ENCODE measurements around the gene PLEKHD1. TPM values are rescaled to one million over a fixed set of nuclear protein-coding genes. Genes with fewer than 3 reads are reported as not detected.

Gene PLEKHD1
- total RNA-seq, 1 experiment from 2014 or later = 0.15 TPM

GRCh38 chr14:69479696-69480095 is 4.8 kb upstream of the PLEKHD1 start:
- Histone ChIP-seq H3K36me3 (ENCODE audit: low read depth, low read length) (no peaks in the 10 kb centered on the region), H3K27ac (ENCODE audit: low read length) (no peak overlapping the region), H3K9ac (ENCODE audit: low read length) (no peak overlapping the region), H4K20me1 (ENCODE audit: low read length) (no peaks in the 10 kb centered on the region), H3K4me3 (ENCODE audit: low read length) (no peak overlapping the region), H2AFZ (ENCODE audit: low read length) (no peak overlapping the region), H3K4me2 (ENCODE audit: low read length) (no peak overlapping the region), H3K27me3 (ENCODE audit: low read length) (peaks cover 29% of the 10 kb centered on the region), H3F3A (ENCODE audit: low read length, unreplicated experiment) (no peaks in the 10 kb centered on the region), H3K9me3 (ENCODE audit: low read length) (no peaks in the 10 kb centered on the region), H3K4me1 (ENCODE audit: insufficient read depth, low read length) (peaks cover under 1% of the 10 kb centered on the region; the same call in 1 of the 2 replicates), H3K79me2 (ENCODE audit: low read length) (no peaks in the 10 kb centered on the region), H3K9me2 (replicated peaks; ENCODE audit: low read length) (no peaks in the 10 kb centered on the region)
- ChIA-PET CTCF (interaction anchor here (0.5 kb wide), 1 partner anchor 45 kb away, joined by 4 read pairs; no protein-coding TSS in a partner anchor), POLR2A (ENCODE audit: unreplicated experiment) (no interaction called here)
- no peak for DNase-seq
- no TSS peak for BruUV-seq (replicated peaks)
- no peak for ATAC-seq
- TF ChIP-seq EZH2 (IDR thresholded peaks at IDR 0.05; ENCODE audit: low read length, unreplicated experiment) (no peak), EZH2phosphoT487 (IDR thresholded peaks at IDR 0.05; ENCODE audit: borderline replicate concordance, low read length) (no peak)
- intact Hi-C loops (cut with micrococcal nuclease) = loop anchor here (5.0 kb wide), 1 partner anchor 237 kb away; no protein-coding TSS in a partner anchor

- ATAC-seq = no peak
- H3K27me3 ChIP-seq (ENCODE audit: low read length) = peaks cover 33% of the 10 kb centered on the region
- TF ChIP-seq CTCF (conservative IDR thresholded peaks at IDR 0.05; ENCODE audit: low read depth, low read length) (no peak), EZH2 (IDR thresholded peaks at IDR 0.05; ENCODE audit: low read length, unreplicated experiment) (no peak), EZH2phosphoT487 (IDR thresholded peaks at IDR 0.05; ENCODE audit: borderline replicate concordance, low read length) (no peak)
- no peaks in the 10 kb centered on the region for H4K20me1 ChIP-seq (ENCODE audit: low read length)
- DNase-seq = no peak
- peaks cover 4% of the 10 kb centered on the region; the same call in 1 of the 2 replicates for H3K4me1 ChIP-seq (ENCODE audit: insufficient read depth, low read length)
- no peak overlapping the region for H3K9ac ChIP-seq (ENCODE audit: low read length)
- H3K36me3 ChIP-seq (ENCODE audit: low read depth, low read length) = no peaks in the 10 kb centered on the region
- H3K9me3 ChIP-seq (ENCODE audit: low read length) = no peaks in the 10 kb centered on the region
- no peak overlapping the region for H3K4me3 ChIP-seq (ENCODE audit: low read length)
- H3F3A ChIP-seq (ENCODE audit: low read length, unreplicated experiment) = no peaks in the 10 kb centered on the region
- CTCF ChIA-PET = interaction anchor here (0.5 kb wide), 1 partner anchor 45 kb away, joined by 4 read pairs; no protein-coding TSS in a partner anchor
- H3K79me2 ChIP-seq (ENCODE audit: low read length) = no peaks in the 10 kb centered on the region
- H3K9me2 ChIP-seq (replicated peaks; ENCODE audit: low read length) = no peaks in the 10 kb centered on the region
- no peak overlapping the region for H2AFZ ChIP-seq (ENCODE audit: low read length)
- intact Hi-C loops (cut with micrococcal nuclease) = no loop called here
- POLR2A ChIA-PET (ENCODE audit: unreplicated experiment) = no interaction called here
- H3K27ac ChIP-seq (ENCODE audit: low read length) = no peak overlapping the region
- BruUV-seq (replicated peaks) = no TSS peak
- no peak overlapping the region for H3K4me2 ChIP-seq (ENCODE audit: low read length)
These were observed 4.4 kb upstream of the PLEKHD1 start for GRCh38 chr14:69480136-69480535.

- POLR2A ChIA-PET (ENCODE audit: unreplicated experiment) = no interaction called here
- H3K27me3 ChIP-seq (ENCODE audit: low read length) = peaks cover 42% of the 10 kb centered on the region
These were observed 2.5 kb upstream of the PLEKHD1 start for GRCh38 chr14:69481815-69482568.

More at GRCh38 chr14:69481815-69482568, 2.5 kb upstream of the PLEKHD1 start:
- Histone ChIP-seq H3K9ac (ENCODE audit: low read length) (no peak overlapping the region), H3F3A (ENCODE audit: low read length, unreplicated experiment) (no peaks in the 10 kb centered on the region), H3K9me3 (ENCODE audit: low read length) (no peaks in the 10 kb centered on the region), H4K20me1 (ENCODE audit: low read length) (no peaks in the 10 kb centered on the region), H3K27ac (ENCODE audit: low read length) (no peak overlapping the region), H3K4me1 (ENCODE audit: insufficient read depth, low read length) (peaks cover 4% of the 10 kb centered on the region; the same call in 1 of the 2 replicates), H3K4me3 (ENCODE audit: low read length) (no peak overlapping the region), H3K36me3 (ENCODE audit: low read depth, low read length) (no peaks in the 10 kb centered on the region), H3K79me2 (ENCODE audit: low read length) (no peaks in the 10 kb centered on the region), H2AFZ (ENCODE audit: low read length) (no peak overlapping the region), H3K4me2 (ENCODE audit: low read length) (no peak overlapping the region), H3K9me2 (replicated peaks; ENCODE audit: low read length) (no peaks in the 10 kb centered on the region)
- no peak for TF ChIP-seq CTCF (conservative IDR thresholded peaks at IDR 0.05; ENCODE audit: low read depth, low read length)
- DNase-seq (no peak), ATAC-seq (no peak)
- BruUV-seq (replicated peaks) = no TSS peak
- intact Hi-C loops (cut with micrococcal nuclease) = no loop called here
- CTCF ChIA-PET = no interaction called here

Measured in PC-3 (cell line).